ENCODE data around the gene CDK2.

Gene CDK2

GRCh38 chr12:56021889-56022497 is 55.4 kb downstream of the CDK2 start:
- H3K9ac ChIP-seq (ENCODE audit: low read length in 5 of 5) = peak overlapping the region in 4 of 5 donors; percentile 4 to 52 (median 28)
- no peaks in the 10 kb centered on the region for H3K27me3 ChIP-seq (ENCODE audit: control insufficient read depth in 5 of 5, insufficient read depth in 4 of 5, low read length in 5 of 5)
- H3K4me1 ChIP-seq (ENCODE audit: control insufficient read depth in 5 of 5, insufficient read depth in 5 of 5, low read length in 5 of 5) = peaks cover 0 to 23% (median 18%) of the 10 kb centered on the region in 5 donors
- H3K27ac ChIP-seq (ENCODE audit: low read depth, low read length) = peak overlapping the region; percentile 37
- peak overlapping the region; percentile 10 to 64 (median 36) for H3K4me3 ChIP-seq (ENCODE audit: low read depth in 1 of 5, low read length in 5 of 5)
- no peaks in the 10 kb centered on the region for H3K9me3 ChIP-seq (ENCODE audit: control insufficient read depth in 5 of 5, low read length in 5 of 5)
- H3K36me3 ChIP-seq (ENCODE audit: control insufficient read depth in 5 of 5, insufficient read depth in 5 of 5, low read length in 5 of 5) = peaks cover 0 to 38% (median 16%) of the 10 kb centered on the region in 5 donors

Data from subcutaneous abdominal adipose tissue (tissue), 5 donors.